ENCODE data around the gene DDA1. TPM values are rescaled to one million over a fixed set of nuclear protein-coding genes. Genes with fewer than 3 reads are reported as not detected.

DDA1 gene
- total and polyA plus RNA-seq, 9 of the 15 experiments (the other 6 are each of a cell fraction or from before 2014, with no cell fraction given): 1.4 to 83.8 (median 33.8) TPM

- TF ChIP-seq UBTF (IDR thresholded peaks at IDR 0.05; ENCODE audit: borderline replicate concordance in 1 of 2, low read depth in 2 of 2, low read length in 2 of 2): peak; percentile 33 to 87; a peak in 2 of 4 replicates
- no peak for TF ChIP-seq PURB (CRISPR knock-in tag; IDR thresholded peaks at IDR 0.05; ENCODE audit: low read depth)
- no peak for TF ChIP-seq TCF15 (CRISPR knock-in tag; IDR thresholded peaks at IDR 0.05)
- no peak for TF ChIP-seq GABPB2 (CRISPR knock-in tag; conservative IDR thresholded peaks at IDR 0.05)
- peak in 1 of 2 experiments; percentile 68; a peak in 2 of 4 replicates for TF ChIP-seq MNT (conservative IDR thresholded peaks at IDR 0.05)
- no peak for TF ChIP-seq ZNF3 (CRISPR knock-in tag; IDR thresholded peaks at IDR 0.05)
- TF ChIP-seq HNRNPK (IDR thresholded peaks at IDR 0.05; ENCODE audit: low read depth, low read length, poor library complexity, severe bottlenecking): no peak
- 0 out of 2 replicates have a peak, but pooled peaks have one; percentile 9 for TF ChIP-seq ESRRA (IDR thresholded peaks at IDR 0.05; ENCODE audit: borderline replicate concordance, low read depth)
- TF ChIP-seq KAT7 (CRISPR knock-in tag; IDR thresholded peaks at IDR 0.05; ENCODE audit: borderline replicate concordance): 0 out of 2 replicates have a peak, but pooled peaks have one; percentile 59
- no peak for TF ChIP-seq PTTG1 (tag; IDR thresholded peaks at IDR 0.05; ENCODE audit: low read depth)
- TF ChIP-seq NCOA6 (IDR thresholded peaks at IDR 0.05): no peak
- peak; percentile 64; the same call in 1 of the 2 replicates for TF ChIP-seq ZSCAN29 (IDR thresholded peaks at IDR 0.05)
- TF ChIP-seq STAT6 (CRISPR knock-in tag; IDR thresholded peaks at IDR 0.05): peak; percentile 28; the same call in 1 of the 2 replicates
- no peak for TF ChIP-seq TSC22D4 (tag; IDR thresholded peaks at IDR 0.05)
- no peak for TF ChIP-seq E2F3 (CRISPR knock-in tag; IDR thresholded peaks at IDR 0.05)
- TF ChIP-seq KDM2B (CRISPR knock-in tag; IDR thresholded peaks at IDR 0.05): peak; percentile 24; the same call in 1 of the 2 replicates
- peak; percentile 86 for TF ChIP-seq HMGN3 (IDR thresholded peaks at IDR 0.05; ENCODE audit: borderline replicate concordance, extremely low read depth, insufficient read length, low read depth, low read length)
These were observed 28.5 kb downstream of the DDA1 start (continued) for GRCh38 chr19:17337675-17338432.

Data from K562 (cell line).